ENCODE results near the gene FBXL15. TPM values are rescaled to one million over a fixed set of nuclear protein-coding genes. Genes with fewer than 3 reads are reported as not detected.

Gene FBXL15
- total RNA-seq, 4 donors from 2014 or later: 19.5 to 45.9 (median 29.0) TPM

DNA sequence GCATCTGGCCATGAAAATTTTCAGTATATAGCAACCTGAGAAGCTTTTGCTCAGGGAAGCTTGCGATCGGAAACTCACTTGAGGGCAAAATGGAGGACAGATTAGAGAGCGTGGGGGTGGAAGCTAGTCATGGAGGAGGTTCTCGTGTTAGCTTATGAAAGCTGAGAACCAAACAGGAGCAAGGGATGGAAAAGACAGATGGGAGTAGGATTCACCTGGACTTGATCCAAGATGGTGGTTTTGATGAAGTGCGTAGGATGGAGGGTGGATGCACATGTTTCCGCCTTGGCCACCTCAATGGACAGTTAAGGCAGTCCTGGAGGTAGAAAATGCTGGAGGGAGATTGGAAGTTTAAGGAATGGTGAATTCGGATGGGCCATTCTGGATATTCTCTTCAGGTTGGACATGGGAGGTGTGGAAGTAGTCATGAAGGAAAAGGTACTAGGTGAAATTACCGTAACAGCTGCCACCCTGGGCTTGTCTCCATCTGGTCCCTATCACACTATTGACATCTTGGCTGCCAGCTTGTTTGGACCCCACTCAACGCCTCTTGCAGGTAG lies 37.0 kb downstream of the FBXL15 start:
- WGBS: 89% methylated on average over 9 of the region's 9 CpGs
- TF ChIP-seq POLR2A (IDR thresholded peaks at IDR 0.05; ENCODE audit: low read depth) (no peak), EP300 (IDR thresholded peaks at IDR 0.05) (no peak), POLR2AphosphoS5 (IDR thresholded peaks at IDR 0.05) (no peak)
- TF ChIP-seq, protein P1, sequence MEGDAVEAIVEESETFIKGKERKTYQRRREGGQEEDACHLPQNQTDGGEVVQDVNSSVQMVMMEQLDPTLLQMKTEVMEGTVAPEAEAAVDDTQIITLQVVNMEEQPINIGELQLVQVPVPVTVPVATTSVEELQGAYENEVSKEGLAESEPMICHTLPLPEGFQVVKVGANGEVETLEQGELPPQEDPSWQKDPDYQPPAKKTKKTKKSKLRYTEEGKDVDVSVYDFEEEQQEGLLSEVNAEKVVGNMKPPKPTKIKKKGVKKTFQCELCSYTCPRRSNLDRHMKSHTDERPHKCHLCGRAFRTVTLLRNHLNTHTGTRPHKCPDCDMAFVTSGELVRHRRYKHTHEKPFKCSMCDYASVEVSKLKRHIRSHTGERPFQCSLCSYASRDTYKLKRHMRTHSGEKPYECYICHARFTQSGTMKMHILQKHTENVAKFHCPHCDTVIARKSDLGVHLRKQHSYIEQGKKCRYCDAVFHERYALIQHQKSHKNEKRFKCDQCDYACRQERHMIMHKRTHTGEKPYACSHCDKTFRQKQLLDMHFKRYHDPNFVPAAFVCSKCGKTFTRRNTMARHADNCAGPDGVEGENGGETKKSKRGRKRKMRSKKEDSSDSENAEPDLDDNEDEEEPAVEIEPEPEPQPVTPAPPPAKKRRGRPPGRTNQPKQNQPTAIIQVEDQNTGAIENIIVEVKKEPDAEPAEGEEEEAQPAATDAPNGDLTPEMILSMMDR (IDR thresholded peaks at IDR 0.05): no peak

DNA sequence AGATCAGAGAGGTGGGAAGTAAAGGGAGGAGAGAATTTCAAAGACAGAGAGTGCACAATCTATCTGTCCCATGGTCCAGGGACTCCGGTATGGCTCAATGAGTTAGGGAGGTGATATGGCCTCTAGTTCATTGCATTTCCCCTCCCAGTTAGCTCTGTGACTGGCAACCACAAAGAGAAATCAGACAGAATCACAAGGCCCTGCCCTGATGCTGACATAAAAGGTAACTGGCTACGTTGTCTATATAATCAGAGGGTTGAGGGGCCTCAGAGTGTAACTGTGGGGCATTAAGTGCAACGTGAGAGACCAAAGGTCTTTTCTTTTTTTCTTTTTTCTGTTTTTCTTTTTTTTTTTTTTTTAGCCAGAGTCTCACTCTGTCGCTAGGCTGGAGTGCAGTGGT lies 38.0 kb downstream of the FBXL15 start:
- H3K9me3 ChIP-seq: no peaks in the 10 kb centered on the region
- peaks cover 18 to 30% (median 21%) of the 10 kb centered on the region in 4 donors for H3K4me1 ChIP-seq
- H3K36me3 ChIP-seq: peaks cover 0 to 5% (median 0%) of the 10 kb centered on the region in 4 donors
- intact Hi-C loops (cut with DNase I): no loop called here
- DNase-seq (ENCODE audit: extremely low spot score): no peak
- no peak overlapping the region for H3K27ac ChIP-seq (replicated peaks in 1 of 4)
- TF ChIP-seq POLR2AphosphoS5 (IDR thresholded peaks at IDR 0.05): no peak
- TF ChIP-seq, protein P1 (IDR thresholded peaks at IDR 0.05): no peak
- no peak for TF ChIP-seq EP300 (IDR thresholded peaks at IDR 0.05)
- TF ChIP-seq POLR2A (IDR thresholded peaks at IDR 0.05; ENCODE audit: low read depth): no peak
- H3K4me3 ChIP-seq: no peak overlapping the region
- H3K27me3 ChIP-seq: no peaks in the 10 kb centered on the region
- WGBS: 92% methylated on average over 4 of the region's 4 CpGs

More for the DNA sequence above, 37.0 kb downstream of the FBXL15 start:
- intact Hi-C loops (cut with DNase I): no loop called here
- H3K27ac ChIP-seq (replicated peaks in 1 of 4): no peak overlapping the region
- no peak for DNase-seq (ENCODE audit: extremely low spot score)
- H3K36me3 ChIP-seq: peaks cover 0 to 6% (median 0%) of the 10 kb centered on the region in 4 donors
- no peaks in the 10 kb centered on the region for H3K9me3 ChIP-seq
- H3K4me1 ChIP-seq: peaks cover 15 to 24% (median 20%) of the 10 kb centered on the region in 4 donors
- H3K27me3 ChIP-seq: no peaks in the 10 kb centered on the region
- no peak overlapping the region for H3K4me3 ChIP-seq

DNA sequence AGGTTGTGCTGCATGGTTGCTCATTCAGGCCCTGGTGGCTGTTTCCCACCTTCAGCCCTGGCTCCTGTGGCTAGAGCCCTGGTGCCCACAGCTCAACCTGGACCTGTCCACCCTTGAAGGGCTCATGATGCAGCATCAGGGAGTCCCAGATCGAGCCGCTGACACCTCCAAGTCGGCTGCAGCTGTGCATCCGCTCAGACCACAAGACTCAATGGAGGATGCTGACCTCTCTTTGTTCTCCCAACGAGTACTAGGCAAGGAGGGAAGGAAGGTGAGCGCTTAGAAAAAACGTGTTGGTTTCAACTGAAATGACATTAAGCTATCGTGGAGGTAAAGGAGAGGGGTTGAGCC lies 40.2 kb downstream of the FBXL15 start:
- no peak for DNase-seq (ENCODE audit: extremely low spot score)
- intact Hi-C loops (cut with DNase I): no loop called here
- H3K9me3 ChIP-seq: no peaks in the 10 kb centered on the region
- 38% methylated on average over 8 of the region's 8 CpGs for WGBS
- no peaks in the 10 kb centered on the region for H3K36me3 ChIP-seq
- TF ChIP-seq EP300 (IDR thresholded peaks at IDR 0.05) (peak; percentile 12), POLR2AphosphoS5 (IDR thresholded peaks at IDR 0.05) (no peak), POLR2A (IDR thresholded peaks at IDR 0.05; ENCODE audit: low read depth) (no peak)
- no peaks in the 10 kb centered on the region for H3K27me3 ChIP-seq
- peak overlapping the region; percentile 59 to 62 (median 59) for H3K4me3 ChIP-seq
- peaks cover 18 to 30% (median 21%) of the 10 kb centered on the region in 4 donors for H3K4me1 ChIP-seq
- peak overlapping the region in 1 of 4 donors; percentile 61 for H3K27ac ChIP-seq (replicated peaks in 1 of 4)

DNA sequence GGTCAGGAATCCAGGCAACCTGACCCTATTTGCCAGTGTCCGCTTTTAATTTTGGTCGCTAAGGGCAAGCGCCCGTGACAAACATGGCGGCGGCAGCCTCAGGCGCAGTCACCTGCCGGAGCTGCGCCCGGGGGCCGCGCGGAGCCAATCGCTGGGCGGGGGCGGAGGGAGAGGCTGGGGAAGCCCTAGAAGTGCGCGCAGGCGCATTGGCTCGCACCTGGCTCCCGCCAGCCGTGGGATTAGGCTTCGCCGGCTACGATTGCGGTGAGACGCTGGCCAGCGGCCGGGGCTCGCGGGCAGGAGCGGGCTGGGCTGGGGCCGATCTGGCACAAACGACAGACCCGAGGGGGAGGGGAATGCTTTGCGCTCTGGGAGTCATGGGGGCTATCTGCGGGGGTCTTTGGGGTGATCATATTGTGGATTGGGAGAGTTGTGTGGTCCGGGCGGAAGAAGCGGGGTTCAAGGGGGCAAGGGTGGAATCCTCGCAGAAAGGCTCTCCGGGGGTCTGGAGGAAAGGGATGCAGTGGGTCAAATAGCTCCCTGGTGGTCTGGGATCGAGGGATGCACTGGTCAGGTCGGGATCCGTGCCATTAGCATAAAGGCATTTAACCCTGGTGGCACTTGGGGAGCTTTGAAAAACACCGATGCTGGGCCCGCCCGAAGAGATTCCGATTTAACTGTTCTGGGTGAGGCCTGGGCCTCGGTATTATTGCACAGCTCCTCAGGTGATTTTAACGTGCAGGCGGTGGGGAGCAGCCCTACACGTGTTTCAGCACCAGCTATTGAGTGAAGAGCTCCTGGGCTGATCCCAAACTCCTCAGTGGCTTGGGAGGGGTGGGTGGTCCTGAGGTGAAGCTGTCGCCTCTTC lies 40.8 kb downstream of the FBXL15 start:
- no peak for TF ChIP-seq EP300 (IDR thresholded peaks at IDR 0.05)
- TF ChIP-seq POLR2A (IDR thresholded peaks at IDR 0.05; ENCODE audit: low read depth): no peak
- TF ChIP-seq POLR2AphosphoS5 (IDR thresholded peaks at IDR 0.05): peak; percentile 72 to 85
- TF ChIP-seq, protein P1 (IDR thresholded peaks at IDR 0.05): no peak
- Histone ChIP-seq H3K36me3 (no peaks in the 10 kb centered on the region), H3K27me3 (no peaks in the 10 kb centered on the region), H3K4me3 (peak overlapping the region; percentile 59 to 62 (median 59)), H3K9me3 (no peaks in the 10 kb centered on the region), H3K4me1 (peaks cover 18 to 30% (median 21%) of the 10 kb centered on the region in 4 donors), H3K27ac (replicated peaks in 1 of 4) (peak overlapping the region in 3 of 4 donors; percentile 30 to 61 (median 41))
- intact Hi-C loops (cut with DNase I): no loop called here
- 7% methylated on average over 32 of the region's 54 CpGs for WGBS
- DNase-seq (ENCODE audit: extremely low spot score): no peak

DNA sequence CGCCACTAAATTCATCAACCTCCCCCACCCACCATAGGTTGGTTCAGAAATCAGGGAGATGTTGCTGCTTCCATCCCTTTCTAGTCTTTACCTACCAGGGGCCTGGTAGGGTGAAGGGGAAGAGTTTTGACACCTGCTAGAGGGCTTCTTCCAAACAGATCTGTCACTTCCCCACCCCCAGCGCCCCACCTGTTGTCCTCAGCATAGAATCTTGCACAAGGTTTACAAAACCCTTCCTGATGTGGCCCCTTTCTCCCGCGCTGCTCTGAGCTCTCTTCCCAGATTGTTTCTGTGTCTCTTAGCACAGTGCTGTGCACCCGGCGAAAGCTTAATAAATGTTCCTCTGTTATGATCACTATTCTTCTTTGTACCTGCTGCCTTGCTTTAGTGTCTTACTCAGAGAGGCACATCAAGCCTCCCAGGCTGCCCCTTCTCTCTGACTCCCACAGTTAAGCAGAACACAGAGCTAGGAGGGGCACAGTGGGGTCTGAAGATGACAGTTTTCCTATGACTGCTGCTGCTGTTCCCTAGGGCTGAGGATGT lies 41.9 kb downstream of the FBXL15 start:
- Histone ChIP-seq H3K4me3 (peak overlapping the region in 1 of 4 donors; percentile 12), H3K27me3 (no peaks in the 10 kb centered on the region)
- TF ChIP-seq POLR2A (IDR thresholded peaks at IDR 0.05; ENCODE audit: low read depth): no peak
- TF ChIP-seq POLR2AphosphoS5 (IDR thresholded peaks at IDR 0.05): no peak
- TF ChIP-seq, protein P1 (IDR thresholded peaks at IDR 0.05): no peak
- no peak for TF ChIP-seq EP300 (IDR thresholded peaks at IDR 0.05)

More for the DNA sequence above, 41.9 kb downstream of the FBXL15 start:
- no peaks in the 10 kb centered on the region for H3K9me3 ChIP-seq
- no peak overlapping the region for H3K27ac ChIP-seq (replicated peaks in 1 of 4)
- no peak for DNase-seq (ENCODE audit: extremely low spot score)
- 75% methylated on average over 6 of the region's 6 CpGs for WGBS
- intact Hi-C loops (cut with DNase I): no loop called here
- H3K4me1 ChIP-seq: peaks cover 18 to 30% (median 21%) of the 10 kb centered on the region in 4 donors
- H3K36me3 ChIP-seq: no peaks in the 10 kb centered on the region

Measured in esophagus muscularis mucosa (tissue), 4 donors.